Mucosa of descending colon (tissue), 3 donors: ENCODE measurements around the gene PKHD1. TPM values are rescaled to one million over a fixed set of nuclear protein-coding genes. Genes with fewer than 3 reads are reported as not detected.

Experiments used
- ATAC-seq: fragments of 200-7000 bp; cut with Tn5 transposase; one replicate; pipeline ENCODE4 v1.9.1; 2020; ENCODE audit warnings: mild to moderate bottlenecking, moderate library complexity
- DNase-seq, 3 donors: peaks; one replicate each; pipeline ENCODE4 v3.0.0-alpha.2; 2020
- H3K36me3 ChIP-seq: fragments of 200-600 bp; one replicate; pipeline ENCODE4 v1.8.0; 2021; ENCODE audit warnings: low read depth, mild to moderate bottlenecking
- H3K4me1 ChIP-seq: fragments of 200-600 bp; one replicate; pipeline ENCODE4 v1.8.0; 2021; ENCODE audit warnings: low read depth, mild to moderate bottlenecking
- H3K4me3 ChIP-seq: fragments of 200-600 bp; one replicate; pipeline ENCODE4 v1.8.0; 2021; ENCODE audit warnings: mild to moderate bottlenecking
- H3K9me3 ChIP-seq: fragments of 200-600 bp; one replicate; pipeline ENCODE4 v1.8.0; 2021; ENCODE audit warnings: mild to moderate bottlenecking
- CTCF ChIP-seq: fragments of 200-600 bp; IDR thresholded peaks from one replicate; pipeline ENCODE4 v1.8.0; 2022; ENCODE audit warnings: antibody characterized with exemption, mild to moderate bottlenecking
- intact Hi-C, 2 donors: fragments of 100-400 bp; cut with DNase I in 1 of 2; cut with micrococcal nuclease in 1 of 2; formaldehyde crosslinking; loops; one replicate each; pipeline versions ENCODE4 v1.11.0 to v1.11.1; 2022; cut with DNase I, micrococcal nuclease
- total RNA-seq, 3 donors: library from RNA; stranded (reverse); fragmentation: NEBNext Ultra II Directional in 2 of 3; extraction: Animal tissue kit (Norgen Biotek cat#: 25700) in 2 of 3; gene quantifications; one replicate each; pipeline versions ENCODE4 v1.2.1 to v1.2.4, GENCODE V29; 2021 to 2023
- donor health status: DM: no; HTN: no; CAD: no; lungs with moderate emphysema.
- donor health status: DM: no; HTN: no; CAD: no.
- donor health status: DM: no; HTN: yes; CAD: no.

The PKHD1 gene
- total RNA-seq, 3 donors from 2014 or later: 0.12 to 0.22 (median 0.20) TPM

GRCh38 chr6:51778666-51779065 is 308.7 kb downstream of the PKHD1 start:
- ATAC-seq (no peak), DNase-seq (no peak)
- no peak overlapping the region for H3K4me3 ChIP-seq
- no peaks in the 10 kb centered on the region for H3K9me3 ChIP-seq
- TF ChIP-seq CTCF: no peak
- no peaks in the 10 kb centered on the region for H3K36me3 ChIP-seq
- no peaks in the 10 kb centered on the region for H3K4me1 ChIP-seq
- intact Hi-C loops: no loop called here

- TF ChIP-seq CTCF: no peak
- Histone ChIP-seq H3K9me3 (no peaks in the 10 kb centered on the region), H3K4me3 (no peak overlapping the region), H3K36me3 (no peaks in the 10 kb centered on the region), H3K4me1 (no peaks in the 10 kb centered on the region)
- intact Hi-C loops: no loop called here
- no peak for ATAC-seq
- no peak for DNase-seq
Measured at GRCh38 chr6:51777618-51778017, 309.8 kb downstream of the PKHD1 start.

GRCh38 chr6:51775942-51776860 is 311.2 kb downstream of the PKHD1 start:
- no peak for TF ChIP-seq CTCF
- Histone ChIP-seq H3K4me1 (no peaks in the 10 kb centered on the region), H3K36me3 (no peaks in the 10 kb centered on the region), H3K4me3 (no peak overlapping the region), H3K9me3 (no peaks in the 10 kb centered on the region)
- intact Hi-C loops: no loop called here
- no peak for ATAC-seq
- no peak for DNase-seq

- ATAC-seq (no peak), DNase-seq (no peak)
- Histone ChIP-seq H3K4me3 (no peak overlapping the region), H3K36me3 (no peaks in the 10 kb centered on the region), H3K9me3 (no peaks in the 10 kb centered on the region), H3K4me1 (no peaks in the 10 kb centered on the region)
- intact Hi-C loops: no loop called here
- TF ChIP-seq CTCF: no peak
Measured at GRCh38 chr6:51768087-51768486, 319.3 kb downstream of the PKHD1 start.

- no peaks in the 10 kb centered on the region for H3K36me3 ChIP-seq
- DNase-seq (no peak), ATAC-seq (no peak)
- no peaks in the 10 kb centered on the region for H3K9me3 ChIP-seq
- intact Hi-C loops: no loop called here
- H3K4me3 ChIP-seq: no peak overlapping the region
- H3K4me1 ChIP-seq: no peaks in the 10 kb centered on the region
- TF ChIP-seq CTCF: no peak
Measured at GRCh38 chr6:51765230-51765629, 322.2 kb downstream of the PKHD1 start.
